ENCODE data around the gene COLQ. TPM values are rescaled to one million over a fixed set of nuclear protein-coding genes. Genes with fewer than 3 reads are reported as not detected.

The COLQ gene
- total RNA-seq: 0.09 and 0.23 TPM in 2 replicates

DNA sequence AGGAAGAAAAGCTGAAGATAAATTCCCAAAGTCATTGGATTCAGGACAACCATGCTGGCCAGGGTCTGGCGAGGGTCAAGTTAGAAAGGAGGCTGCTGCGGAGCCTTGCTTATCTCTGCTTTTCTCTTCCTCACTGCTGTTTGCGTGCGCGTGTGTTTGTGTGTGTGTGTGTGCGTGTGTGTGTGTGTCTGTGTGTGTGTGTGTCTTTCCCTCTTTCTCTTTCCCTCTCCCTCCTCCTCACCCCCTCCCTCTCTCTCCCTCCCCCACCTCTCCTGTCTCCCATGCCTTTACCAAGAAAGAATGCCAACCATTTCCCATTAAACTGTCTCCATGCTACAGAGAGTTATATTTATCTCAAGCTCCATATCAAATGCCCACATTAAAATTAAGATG, at the start of gene COLQ:
TSS of gene COLQ (minus strand) at position 134 of the 393 bp plus-strand sequence. CDS start at position 53, 81 bp downstream.

DNA sequence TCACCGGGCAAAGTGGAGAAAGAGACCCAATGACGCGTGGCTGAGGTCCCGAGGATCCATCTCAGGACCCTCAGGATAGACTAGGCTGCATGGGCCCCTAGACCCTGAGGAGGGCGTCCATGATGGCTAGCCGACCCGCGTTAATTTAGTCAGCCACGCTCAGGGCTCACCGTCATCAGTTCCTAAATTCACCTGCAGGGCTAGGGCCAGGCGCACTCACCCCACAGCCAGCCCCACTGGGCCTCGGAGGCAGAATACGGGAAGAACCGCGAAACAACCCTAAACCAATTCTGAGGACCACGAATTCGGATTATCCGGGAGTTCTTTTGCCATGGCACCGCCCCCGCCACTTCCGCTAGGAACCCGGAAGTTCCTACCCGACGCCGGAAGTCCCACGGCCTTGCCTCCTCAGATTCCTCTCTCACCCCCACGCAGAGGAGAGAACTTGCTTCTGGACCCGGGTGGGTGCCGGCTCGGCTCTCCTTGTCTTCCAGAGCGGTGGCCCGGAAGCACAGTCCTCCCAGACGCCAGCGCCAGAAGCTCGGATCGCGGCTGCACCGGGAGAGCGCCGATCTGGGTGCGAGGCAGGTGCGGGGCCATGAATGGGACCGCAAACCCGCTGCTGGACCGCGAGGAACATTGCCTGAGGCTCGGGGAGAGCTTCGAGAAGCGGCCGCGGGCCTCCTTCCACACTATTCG, 94.2 kb downstream of the COLQ start, which contains the start of the genes EAF1 and METTL6:
TSS of gene EAF1 (plus strand) at position 417 of the 699 bp plus-strand sequence. CDS start at position 599, 182 bp downstream.
TSS of gene METTL6 (minus strand) at position 363 of the 699 bp plus-strand sequence. CDS start 1,033 bp downstream, outside the sequence.

Other genes with a start within 250 kb of the COLQ start
- 30.6 and 64.9 TPM in 2 replicates for gene SH3BP5, start 189.1 kb downstream of the COLQ start, total RNA-seq
- 14.6 and 23.2 TPM in 2 replicates for gene METTL6, start 94.2 kb downstream of the COLQ start, total RNA-seq
- gene EAF1, start 94.1 kb downstream of the COLQ start, total RNA-seq: 7.0 and 12.5 TPM in 2 replicates
- 10.6 and 11.0 TPM in 2 replicates for gene HACL1, start 79.9 kb upstream of the COLQ start, total RNA-seq
- gene BTD, start 80.0 kb upstream of the COLQ start, total RNA-seq: 8.9 and 15.9 TPM in 2 replicates

Measured in pericardium fibroblast (primary cell).